HG03039 (cell line): ENCODE results near the gene PTCH2.

Experiments
- ATAC-seq: cut with Tn5 transposase; IDR thresholded peaks from one replicate; pipeline ENCODE4 v1.9.1; 2021; ENCODE audit warnings: mild to moderate bottlenecking, moderate library complexity; ENCODE audit not compliant: unreplicated experiment

PTCH2 gene, protein sequence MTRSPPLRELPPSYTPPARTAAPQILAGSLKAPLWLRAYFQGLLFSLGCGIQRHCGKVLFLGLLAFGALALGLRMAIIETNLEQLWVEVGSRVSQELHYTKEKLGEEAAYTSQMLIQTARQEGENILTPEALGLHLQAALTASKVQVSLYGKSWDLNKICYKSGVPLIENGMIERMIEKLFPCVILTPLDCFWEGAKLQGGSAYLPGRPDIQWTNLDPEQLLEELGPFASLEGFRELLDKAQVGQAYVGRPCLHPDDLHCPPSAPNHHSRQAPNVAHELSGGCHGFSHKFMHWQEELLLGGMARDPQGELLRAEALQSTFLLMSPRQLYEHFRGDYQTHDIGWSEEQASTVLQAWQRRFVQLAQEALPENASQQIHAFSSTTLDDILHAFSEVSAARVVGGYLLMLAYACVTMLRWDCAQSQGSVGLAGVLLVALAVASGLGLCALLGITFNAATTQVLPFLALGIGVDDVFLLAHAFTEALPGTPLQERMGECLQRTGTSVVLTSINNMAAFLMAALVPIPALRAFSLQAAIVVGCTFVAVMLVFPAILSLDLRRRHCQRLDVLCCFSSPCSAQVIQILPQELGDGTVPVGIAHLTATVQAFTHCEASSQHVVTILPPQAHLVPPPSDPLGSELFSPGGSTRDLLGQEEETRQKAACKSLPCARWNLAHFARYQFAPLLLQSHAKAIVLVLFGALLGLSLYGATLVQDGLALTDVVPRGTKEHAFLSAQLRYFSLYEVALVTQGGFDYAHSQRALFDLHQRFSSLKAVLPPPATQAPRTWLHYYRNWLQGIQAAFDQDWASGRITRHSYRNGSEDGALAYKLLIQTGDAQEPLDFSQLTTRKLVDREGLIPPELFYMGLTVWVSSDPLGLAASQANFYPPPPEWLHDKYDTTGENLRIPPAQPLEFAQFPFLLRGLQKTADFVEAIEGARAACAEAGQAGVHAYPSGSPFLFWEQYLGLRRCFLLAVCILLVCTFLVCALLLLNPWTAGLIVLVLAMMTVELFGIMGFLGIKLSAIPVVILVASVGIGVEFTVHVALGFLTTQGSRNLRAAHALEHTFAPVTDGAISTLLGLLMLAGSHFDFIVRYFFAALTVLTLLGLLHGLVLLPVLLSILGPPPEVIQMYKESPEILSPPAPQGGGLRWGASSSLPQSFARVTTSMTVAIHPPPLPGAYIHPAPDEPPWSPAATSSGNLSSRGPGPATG

DNA sequence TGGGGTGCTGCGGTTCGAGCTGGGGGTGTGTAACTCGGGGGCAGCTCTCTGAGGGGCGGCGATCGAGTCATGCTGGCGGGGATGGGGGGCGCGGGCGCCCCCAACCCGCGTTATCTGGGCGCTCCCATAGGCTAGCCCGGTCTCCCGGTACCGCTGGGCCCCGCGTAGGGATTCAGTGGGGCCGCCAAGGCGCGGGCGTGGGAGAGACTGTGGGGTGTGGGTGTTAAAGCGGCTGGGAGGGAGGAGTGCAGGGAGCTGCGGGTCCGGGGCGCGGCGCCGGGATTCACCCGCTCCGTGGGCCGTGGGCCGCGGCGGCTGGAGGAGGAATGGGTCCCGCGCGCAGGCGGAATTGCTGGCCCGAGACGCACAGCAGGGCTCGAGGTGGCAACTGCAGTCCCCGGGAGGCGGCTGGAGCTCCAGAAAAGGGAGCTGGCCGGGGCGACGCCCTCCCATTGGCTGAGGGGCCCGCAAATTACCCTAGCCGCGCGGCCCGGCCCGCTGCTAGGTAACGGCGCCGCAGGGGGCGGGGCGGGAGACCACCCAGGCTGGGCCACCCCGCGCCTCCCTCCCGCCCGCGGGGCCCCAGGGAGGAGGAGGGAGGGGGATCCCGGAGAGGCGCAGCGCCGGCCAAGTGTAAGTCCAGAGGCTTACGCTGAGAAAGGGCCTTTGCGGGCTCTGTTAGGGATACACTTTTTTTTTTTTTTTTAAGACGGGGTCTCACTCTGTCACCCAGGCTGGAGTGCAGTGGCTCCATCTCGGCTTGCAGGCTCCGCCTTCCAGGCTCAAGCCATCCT lies at the start of gene PTCH2:
PTCH2 (minus strand) TSS at position 392 of the 794 bp plus-strand sequence; CDS start at position 71, 321 bp downstream.
- ATAC-seq, result no peak

DNA sequence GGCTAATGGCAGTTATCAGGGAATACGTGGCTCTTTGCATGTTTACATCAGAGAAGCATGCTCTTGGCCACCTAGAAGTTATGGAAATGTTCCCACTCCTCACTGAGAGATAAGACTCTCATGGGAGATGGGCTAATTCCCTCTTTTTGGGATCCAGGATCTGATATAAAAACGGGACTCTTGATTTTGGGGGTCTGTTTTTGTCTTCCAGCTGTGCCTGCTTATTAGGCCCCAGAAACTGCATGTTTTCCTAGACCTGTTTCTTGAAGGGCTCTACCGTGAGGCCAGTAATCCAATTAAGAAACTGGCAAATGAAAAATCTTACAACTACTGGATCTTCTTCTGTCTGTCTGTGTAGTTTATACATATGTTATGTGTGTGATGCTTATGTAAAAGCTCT lies 47.0 kb upstream of the PTCH2 start:
- ATAC-seq, result no peak

DNA sequence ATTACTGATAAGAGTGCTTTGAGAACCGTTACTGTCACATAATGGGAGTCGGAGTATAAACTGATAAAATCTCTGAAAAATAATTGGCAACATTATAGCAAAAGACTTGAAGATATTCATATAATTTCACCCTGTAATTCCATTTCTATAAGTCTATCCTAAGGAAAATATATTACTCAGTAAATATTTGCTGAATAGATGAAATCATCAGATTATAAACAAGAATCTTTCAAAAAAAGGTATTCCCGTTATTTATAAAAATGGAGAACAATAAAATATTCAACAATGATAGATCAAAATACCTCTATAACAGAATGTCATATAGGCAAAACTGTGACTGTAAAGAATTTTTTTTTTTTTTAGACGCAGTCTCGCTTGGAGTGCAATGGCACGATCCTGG lies 42.4 kb upstream of the PTCH2 start:
- ATAC-seq, result no peak

DNA sequence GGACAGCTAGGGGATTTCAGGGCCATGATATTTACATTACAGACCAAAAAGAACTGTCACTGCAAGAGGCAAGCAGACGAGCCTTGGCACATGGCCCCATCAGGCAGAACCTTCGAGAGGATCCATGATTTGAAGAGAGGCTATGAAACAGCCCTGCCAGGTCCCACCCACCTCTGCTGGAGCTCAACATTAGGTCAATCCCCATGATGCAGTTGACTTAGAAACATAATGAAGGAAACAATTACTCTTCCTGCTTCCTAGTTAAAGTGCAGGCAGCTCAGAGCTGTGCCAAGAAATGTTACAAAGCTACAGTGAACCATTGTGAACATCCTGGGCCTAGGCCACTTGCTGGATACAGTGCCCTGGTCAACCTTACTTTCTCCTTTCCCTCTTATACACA lies 41.7 kb upstream of the PTCH2 start:
- ATAC-seq, result no peak

DNA sequence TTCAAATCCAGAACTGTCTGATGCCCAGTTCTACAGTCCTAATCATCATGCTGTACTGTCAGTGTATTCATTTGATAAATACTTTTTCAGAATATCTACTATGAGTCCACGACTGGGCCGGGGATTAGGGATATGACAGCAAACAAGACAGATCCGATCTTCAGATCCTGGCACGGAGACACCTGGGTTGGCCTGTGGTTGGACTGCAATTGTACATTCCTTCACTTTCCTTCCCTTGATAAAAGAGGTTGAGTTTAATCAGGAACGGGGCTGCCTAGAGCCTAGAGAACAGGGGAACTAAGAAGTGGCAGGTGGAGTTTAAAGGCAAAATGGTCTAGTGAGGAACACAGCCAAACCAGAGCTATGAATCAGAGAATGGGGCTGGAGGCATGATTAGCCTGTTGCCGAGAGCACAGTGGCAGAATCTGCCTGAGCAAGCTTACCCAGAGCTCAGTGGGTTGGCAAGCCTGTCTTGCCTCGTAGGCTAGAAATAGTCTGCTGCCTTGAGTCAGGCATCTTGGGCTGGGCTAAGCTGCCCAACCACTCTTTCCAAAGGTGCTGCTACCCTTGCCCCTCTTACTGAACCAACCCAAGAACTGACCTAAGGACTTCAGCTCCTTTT lies 38.1 kb upstream of the PTCH2 start:
- ATAC-seq, result no peak

DNA sequence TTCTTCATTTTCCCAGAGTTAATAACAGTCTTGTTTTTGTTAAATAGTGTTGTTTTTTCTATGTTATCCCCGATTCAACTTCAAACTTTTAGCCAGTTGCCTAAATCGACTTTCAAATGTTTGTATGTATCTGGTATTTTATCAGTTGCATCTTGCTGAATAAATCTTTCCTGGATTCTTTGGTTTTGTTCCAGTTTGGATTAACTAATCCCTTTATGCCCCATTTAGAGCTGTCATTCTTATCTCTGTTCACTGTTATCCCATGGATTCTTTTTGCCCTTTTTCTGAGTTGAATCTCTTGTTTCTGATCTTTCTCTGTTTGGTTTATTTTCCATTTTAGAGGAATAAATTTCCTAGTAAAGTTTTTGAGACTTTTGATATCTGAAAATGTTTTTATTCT lies 31.1 kb upstream of the PTCH2 start:
- no peak for ATAC-seq

DNA sequence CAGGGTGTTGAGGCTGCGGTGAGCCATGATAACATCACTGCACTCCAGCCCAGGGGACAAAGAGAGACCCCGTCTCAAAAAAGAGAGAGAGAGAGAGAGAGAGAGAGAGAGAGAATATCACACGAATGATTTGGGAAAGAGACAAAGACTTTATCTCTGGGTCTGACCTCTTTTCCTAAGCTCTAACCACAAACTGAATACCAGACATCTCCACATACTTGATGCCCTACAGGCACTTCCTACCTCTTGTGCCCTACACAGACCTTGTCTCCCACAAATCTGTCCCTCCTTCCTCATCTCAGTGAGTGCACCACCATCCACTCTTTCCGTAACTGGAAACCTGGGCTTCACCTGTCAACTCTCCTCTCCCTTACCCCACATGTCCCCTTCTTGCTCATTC lies 27.0 kb upstream of the PTCH2 start:
- ATAC-seq, result no peak

DNA sequence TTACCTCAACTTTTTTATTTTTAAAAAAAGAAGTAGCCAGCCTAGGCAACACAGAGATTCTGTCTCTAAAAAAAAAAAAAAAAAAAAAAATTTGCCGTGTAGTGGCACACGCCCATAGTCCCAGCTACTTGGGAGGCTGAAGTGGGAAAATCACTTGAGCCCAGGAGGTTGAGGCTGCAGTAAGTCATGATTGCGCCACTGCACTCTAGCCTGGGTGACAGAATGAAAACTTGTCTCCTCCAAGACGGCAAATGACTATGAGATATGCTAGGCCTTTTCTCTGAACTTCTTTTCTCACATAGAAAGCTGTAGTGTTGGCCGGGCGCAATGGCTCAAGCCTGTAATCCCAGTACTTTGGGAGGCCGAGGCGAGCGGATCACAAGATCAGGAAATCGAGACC lies 24.7 kb upstream of the PTCH2 start:
- ATAC-seq, result no peak

DNA sequence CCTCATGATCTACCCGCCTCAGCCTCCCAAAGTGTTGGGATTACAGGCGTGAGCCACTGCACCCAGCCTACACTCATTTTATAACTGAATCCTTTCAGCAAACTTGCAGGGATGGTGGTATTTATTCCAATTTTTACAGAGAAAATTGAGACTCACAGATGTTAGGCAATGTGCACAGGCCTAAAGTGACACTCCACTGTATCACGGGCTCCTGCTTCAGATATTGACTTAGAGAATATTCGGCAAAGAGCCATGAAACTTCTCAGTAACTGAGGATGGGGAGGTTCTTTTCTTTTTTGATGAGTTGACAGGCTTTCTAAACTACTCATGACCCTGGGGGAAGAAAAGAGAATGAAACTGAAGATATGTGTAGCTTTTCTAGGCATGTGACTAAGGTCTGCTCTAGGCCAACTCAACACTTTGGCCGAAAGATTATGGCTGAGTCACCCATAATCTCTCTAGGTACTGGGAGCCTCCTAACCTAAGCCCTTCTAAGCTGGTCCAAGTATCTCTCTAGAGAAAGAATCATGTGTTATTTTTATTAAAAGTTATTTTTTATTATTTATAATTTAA lies 19.9 kb upstream of the PTCH2 start:
- no peak for ATAC-seq

DNA sequence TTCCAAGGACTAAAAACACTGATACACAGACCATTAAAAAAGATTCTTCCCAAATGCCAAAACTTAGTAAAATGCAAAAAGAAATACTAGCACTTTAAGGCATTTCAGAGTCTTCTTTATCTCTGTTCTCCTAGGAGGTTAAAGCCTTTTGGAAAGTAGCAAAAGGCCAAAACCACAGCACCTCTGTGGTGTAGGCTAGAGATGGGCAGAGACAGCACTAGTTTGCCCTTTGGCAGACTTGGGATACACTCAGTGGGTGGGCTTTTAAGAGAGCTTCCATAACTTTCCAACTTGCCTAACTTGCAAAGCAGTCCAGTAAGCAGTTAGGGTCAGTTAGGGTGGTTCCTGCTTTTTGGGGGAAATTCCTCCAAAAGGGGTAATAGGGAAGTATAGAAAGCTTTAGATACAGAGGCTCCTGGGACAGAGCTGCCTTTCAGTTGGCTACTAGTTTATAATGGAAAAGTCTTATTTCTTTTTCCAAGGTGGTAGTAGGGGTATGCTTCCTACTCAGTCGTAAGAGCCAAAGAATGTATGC lies 17.9 kb upstream of the PTCH2 start:
- ATAC-seq, result no peak

DNA sequence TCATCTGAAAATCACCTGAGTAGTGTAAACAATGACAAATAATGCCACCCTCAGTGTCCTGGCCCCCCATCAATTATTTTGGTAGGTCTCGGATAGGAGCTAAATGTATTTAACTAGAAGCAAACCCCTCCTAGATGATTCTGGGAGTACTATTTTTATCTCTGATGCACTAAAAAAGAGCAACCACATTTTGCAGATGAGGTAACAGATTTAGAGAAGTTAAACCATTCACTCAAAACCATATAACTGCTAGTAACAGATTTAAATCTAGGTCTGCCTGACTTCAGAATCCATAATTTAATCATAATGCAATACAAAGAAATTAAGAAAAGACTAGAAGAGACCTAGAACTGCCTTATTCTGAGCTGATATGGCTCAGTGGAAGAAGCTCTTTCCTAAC lies 17.3 kb upstream of the PTCH2 start:
- no peak for ATAC-seq

DNA sequence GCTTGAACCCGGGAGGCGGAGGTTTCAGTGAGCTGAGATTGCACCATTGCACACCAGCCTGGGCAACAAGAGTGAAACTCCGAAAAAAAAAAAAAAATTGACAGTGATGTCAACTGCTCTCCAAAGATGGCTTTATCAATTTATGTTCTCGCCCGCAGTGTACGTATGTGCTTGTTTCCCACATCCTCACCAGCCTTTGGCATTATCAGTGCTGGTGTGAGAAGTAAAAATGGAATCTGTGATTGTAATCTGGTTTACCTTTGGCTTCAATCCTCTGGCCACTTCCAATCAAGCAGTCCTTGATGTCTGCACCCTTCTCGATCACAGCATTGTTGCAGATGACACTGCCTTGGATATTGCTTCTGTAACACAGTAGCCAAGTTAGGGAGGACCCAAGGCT lies 14.4 kb upstream of the PTCH2 start:
- ATAC-seq, result no peak

DNA sequence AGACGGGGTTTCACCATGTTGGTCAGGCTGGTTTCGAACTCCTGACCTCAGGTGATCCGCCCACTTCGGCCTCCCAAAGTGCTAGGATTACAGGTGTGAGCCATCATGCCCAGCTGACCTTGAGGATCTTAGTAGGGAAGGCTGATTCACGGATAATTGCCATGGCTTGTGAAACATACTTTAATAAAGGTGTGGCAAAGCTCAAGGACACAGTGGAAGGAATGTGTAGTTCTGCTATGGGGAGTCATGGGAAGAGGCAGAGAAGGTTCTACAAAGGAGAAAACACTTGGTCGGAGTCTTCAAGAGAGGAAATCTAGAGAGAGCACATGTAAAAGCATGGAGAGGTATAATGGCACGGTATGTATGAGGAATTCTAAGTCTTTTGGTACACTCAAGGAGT lies 12.7 kb upstream of the PTCH2 start:
- ATAC-seq, result no peak

DNA sequence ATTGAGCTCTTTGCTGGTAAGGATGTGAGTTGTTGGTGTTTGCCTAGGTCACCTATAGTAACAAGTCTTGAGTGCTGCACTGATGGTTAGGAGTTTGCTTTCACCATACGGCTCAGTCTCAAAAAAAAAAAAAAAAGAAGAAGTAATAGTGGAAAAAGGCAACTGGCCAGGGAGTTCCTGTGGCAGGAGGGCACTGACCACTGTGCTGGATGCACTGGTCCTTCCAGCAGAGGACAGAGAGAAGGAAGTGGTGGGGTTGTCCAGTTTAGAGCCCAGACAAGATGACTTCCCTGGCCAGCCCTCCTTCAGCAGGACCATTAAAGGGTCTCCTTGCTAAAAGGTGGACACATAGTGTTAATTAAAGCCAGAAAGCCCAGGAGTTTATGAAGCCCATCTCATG lies 11.9 kb upstream of the PTCH2 start:
- ATAC-seq, result no peak

DNA sequence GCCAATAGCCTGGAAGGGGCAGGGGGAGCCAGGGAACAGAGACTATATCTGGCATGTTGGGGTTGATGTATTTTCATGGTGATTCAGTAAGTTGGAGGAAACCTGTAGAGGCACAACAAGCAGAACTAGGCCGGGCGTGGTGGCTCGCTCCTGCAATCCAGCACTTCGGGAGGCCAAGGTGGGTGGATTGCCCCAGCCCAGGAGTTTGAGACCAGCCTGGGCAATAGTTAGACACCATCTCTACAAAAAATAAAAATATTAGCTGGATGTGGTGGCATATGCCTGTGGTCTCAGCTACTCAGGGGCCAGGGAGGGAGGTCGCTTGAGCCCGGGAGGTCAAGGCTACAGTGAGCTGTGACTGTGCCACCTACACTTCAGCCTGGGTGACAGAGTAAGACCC lies 10.1 kb upstream of the PTCH2 start:
- no peak for ATAC-seq

DNA sequence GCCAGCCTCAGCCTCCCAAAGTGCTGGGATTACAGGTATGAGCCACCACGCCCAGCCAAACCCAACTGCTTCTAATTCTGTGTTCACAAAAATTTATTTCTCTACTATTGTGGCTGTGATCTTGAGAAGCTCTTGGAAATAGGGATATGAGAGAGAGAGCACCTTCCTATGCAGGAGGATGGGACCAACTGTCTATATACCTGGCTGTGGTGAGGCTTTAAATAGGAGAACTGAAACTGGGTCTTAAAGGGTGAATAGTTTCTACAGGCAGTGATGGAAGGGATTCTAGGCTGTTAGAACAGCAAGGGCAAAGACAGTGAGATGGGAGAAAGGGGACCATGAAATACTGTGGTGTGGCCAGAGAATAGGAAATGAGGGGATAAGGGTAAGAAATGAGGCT lies 8.3 kb upstream of the PTCH2 start:
- ATAC-seq, result no peak

DNA sequence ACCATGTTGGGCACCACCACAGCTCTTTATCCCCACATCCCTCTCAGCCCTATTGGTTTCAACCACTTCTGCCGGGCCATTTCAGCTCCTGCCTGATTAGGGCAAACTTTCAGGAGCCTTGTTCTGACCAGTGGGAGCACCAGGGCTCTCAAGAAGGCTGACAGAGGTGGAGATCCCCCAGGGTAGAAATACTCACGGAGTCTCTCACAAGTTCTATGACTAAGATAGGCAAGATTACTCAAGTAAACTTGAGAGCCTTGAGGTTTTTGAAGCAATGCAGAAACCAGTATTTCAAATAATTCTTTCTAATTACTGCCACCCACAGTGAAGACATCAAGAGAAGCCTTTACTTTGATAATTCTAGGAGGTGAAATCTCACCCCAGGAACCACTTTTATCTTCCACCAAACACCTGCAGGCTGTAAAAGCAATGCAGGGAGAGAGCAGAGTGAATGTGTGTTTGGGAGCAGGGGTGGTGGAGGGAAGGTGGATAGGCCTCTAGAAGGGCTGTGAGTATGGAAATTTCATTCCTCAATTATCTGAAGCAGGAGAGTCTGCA lies 6.6 kb upstream of the PTCH2 start:
- ATAC-seq, result no peak

DNA sequence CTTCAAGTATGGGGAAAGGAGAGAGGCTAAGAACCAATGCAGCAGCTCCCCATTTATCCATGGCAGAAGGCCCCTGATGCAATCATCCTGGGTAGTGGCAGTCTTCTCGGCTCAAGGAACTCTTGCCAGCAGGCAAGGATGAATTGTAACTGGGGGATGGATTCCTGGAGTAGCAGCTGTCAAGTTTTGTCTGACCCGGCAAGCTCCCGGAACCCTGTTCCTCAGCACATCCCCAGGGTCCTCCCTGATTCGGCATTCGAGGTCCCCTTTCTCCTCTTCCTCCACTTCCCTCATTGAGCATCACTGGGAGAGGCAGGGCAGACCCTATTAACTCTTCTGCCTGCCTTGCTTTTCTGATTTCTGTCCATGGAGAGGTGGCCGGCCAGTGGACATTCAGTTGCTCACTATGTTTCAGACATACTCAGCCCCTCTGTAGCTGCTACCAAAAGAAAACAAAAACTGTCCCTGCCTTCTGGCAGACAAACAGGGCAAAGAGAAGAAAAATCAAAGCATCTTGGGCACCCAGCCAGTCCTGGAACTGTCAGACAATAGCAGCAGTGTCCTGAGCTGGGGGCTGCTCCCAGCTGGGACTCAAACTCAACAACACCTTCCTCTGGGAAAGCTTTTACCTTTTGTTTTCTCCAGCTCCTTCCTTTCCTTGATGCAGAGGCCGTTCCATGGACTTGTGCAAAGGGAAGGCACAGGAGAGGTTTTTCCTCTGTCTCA lies 5.6 kb upstream of the PTCH2 start:
- no peak for ATAC-seq

DNA sequence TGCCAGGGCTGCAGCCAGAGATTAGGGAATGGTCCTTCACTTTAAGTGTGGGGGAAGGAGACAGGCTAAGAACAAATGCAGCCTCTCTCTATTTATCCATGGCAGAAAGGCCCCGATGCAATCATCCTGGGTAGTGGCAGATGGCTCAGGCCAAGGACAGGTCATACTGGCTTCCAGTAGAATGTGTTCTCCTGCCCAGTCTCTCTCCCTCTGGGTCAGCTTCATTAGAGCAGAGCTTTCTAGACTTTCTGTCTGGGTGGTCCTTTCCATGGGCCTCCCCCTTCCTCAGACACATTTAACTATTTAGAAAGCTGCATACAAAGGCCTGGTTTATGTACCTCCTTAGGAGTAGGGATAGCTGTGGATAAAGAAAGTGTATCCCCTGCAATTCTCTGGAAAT lies 4.8 kb upstream of the PTCH2 start:
- ATAC-seq, result no peak
